SH-SY5Y (cell line): Measurements from ENCODE around the gene MACROD2.

Experiments used
- GATA2 ChIP-seq: IDR thresholded peaks from 2 replicates; pipeline ENCODE4 v1.6.1; 2011; ENCODE audit warnings: mild to moderate bottlenecking, low read depth, low read length
- GATA3 ChIP-seq: IDR thresholded peaks from 2 replicates; pipeline ENCODE4 v1.6.1; 2011; ENCODE audit warnings: low read depth, mild to moderate bottlenecking, low read length, moderate library complexity

DNA sequence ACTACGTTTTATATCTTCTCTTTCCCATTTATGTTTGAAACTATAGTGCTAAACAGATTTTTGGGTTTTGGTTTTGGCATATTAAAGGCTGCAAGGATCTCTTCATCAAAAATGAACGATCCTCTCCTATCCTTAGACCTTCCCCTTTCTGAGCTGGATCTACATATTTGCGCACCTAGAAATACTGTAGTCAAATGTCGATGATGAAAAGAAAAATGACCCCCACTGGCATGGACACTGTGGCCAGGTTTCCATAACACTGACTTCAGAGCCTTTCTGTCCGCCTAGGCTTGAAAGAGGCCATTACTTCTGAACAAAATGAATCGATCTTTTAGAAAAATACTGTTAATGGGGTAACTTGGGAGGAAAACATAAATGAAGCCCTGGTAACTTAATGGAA, 336.3 kb downstream of the MACROD2 start:
- TF ChIP-seq GATA2 (no peak), GATA3 (no peak)
